ENCODE results near the gene CBLB.

Gene CBLB

GRCh38 chr3:105686278-105686897 is 182.4 kb downstream of the CBLB start:
- no peak for DNase-seq (ENCODE audit: low read depth)

DNA sequence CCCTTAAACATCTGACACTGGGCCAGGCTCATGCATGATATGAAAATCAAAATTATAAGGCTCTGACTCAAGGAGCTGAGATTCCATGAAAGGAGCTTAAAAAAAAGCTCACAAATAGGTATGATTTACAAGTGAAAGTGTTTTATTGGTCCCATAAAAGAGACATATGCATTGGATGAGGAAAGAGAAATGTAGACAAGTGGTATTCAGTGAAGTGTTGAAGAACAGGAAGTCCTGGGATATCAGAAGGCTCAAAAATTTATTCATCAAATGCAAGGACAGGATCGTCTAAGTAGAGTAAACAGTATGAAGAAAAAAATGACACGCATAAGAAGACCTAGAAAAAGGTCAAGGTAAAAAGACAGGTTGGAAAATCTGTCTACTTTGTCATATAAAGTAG is 188.9 kb downstream of the CBLB start:
- DNase-seq (ENCODE audit: low read depth), result no peak

DNA sequence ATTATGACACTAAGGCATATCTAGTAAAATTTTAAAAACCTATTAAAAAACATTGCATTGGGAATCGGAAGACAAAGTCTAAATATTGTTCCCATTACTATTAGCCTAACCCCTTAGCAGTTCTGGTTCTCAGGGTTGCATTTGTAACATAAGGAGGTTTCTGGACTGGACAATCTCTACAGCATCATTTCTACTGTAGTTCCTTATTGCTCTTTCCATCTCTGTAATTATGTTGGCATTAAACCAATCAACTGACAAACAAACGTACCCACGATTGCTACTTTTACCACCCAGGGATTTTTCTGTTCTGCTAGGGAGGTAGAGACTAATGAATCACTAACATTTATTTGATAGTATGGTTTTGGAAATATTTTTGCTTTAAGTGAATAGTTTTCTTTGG is 190.8 kb downstream of the CBLB start:
- DNase-seq (ENCODE audit: low read depth), result no peak

DNA sequence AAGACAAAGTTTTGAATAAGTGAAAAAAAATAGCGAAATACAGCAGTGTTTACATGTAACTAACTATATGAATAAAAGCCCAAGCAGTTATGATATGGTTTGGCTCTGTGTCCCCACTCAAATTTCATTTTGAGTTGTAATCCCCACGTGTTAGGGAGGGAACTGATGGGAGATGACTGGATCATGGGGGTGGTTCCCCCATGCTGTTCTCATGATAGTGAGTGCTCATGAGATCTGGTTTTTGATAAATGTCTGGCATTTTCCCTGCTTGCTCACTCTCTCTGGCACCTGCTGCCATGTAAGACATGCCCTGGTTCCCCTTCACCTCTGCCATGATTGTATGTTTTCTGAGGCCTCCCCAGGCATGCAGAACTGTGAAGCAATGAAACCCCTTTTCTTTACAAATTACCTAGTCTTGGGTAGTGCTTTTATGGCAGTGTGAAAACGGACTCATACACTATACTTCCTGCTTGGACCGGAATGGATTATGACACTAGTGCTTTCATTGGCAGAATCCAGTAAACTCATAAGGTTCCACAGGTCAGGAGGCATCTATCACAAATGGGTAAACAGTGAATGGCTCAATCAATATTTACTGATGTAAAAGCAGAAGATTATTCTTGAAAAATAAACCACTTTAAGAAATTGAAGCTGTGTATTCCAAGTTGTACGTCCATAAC is 192.1 kb downstream of the CBLB start:
- DNase-seq (ENCODE audit: low read depth), result no peak

DNA sequence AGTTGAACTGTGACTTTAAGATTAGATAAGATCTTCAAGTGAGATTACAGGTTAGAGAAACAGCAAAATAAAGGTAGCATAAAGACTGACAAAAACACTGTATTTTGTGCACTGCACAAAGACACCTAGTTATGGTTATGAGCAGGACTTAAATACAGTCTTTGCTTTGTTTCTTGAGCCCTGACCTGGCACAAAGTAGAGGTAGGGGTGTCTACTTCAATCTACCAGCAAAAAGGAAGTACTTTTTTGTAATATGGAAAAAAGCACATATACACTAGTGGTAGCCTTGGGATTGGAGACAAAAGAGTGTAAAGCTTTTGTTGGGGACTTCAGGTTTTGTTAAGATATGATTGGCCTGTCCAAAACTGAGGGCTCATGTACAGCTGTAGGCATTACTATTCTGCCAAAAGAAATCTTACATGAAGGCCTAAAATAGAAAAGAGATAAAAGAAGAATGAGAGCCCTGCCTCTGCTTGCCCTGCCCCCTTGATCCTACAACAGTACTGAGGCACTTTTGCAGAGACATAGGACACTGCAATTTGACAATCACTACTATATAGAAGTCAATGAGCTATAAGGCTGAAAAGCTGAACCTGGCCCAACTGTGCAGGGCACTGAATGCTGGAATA is 194.3 kb downstream of the CBLB start:
- DNase-seq (ENCODE audit: low read depth), result no peak

- no peak for DNase-seq (ENCODE audit: low read depth)
These were observed 195.8 kb downstream of the CBLB start for GRCh38 chr3:105672996-105673395.

- no peak for DNase-seq (ENCODE audit: low read depth)
These were observed 206.5 kb downstream of the CBLB start for GRCh38 chr3:105662306-105662705.

DNA sequence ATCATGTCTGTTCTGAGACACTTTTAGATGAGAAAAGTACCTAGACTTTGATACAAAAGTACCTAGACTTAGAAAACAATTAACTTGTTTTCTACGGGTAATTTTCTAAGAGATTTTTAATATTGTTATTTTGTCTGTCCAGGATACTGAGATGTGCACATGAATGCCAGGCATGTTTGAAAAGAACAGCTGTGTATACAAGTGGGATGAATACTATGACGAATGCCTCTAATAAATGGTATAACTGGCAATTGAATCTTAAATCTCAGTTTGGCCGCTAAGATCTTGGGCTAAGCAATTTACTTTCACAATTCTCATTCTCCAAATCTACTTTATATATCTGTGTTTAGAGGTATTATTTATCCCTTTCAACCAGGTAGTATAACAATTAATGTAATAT is 207.4 kb downstream of the CBLB start:
- DNase-seq (ENCODE audit: low read depth), result no peak

DNA sequence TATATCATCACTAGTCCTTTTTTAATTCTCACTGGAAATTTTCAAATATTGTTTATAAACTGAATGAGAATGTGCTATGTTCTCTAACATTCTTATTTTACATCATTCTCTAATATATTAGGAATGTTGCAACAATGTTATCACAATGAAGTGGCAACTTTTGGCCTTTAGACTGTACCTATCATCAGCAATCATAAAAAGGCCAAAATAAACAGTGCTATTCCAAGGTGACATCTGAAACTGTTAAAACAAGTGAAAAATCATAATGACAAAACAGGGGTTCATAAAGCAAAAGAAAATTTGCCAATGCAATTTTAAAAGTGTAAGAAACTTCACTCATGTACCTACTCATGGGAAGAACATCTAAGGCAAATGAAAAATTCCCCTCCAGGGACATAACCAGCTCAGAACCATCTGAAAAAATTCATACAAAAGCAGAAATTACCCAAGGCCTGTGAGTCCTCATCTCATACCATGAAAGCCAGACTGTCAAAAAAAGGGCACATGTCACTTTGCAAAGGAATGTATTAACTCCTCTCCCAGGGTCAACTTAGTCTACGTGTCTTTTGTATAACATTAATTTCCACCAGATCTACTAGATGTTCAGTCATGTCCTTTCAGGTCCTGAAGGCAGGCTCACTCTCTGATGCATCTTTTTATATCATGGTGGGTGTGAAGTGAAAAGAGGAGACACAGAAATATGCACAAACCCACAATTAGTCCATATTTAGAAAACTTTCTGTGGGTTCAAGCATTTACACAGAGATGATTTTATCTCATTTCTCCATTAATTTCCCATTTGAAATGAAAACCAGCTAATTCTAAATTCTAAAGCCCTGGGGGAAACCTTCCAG is 211.9 kb downstream of the CBLB start:
- no peak for DNase-seq (ENCODE audit: low read depth)

DNA sequence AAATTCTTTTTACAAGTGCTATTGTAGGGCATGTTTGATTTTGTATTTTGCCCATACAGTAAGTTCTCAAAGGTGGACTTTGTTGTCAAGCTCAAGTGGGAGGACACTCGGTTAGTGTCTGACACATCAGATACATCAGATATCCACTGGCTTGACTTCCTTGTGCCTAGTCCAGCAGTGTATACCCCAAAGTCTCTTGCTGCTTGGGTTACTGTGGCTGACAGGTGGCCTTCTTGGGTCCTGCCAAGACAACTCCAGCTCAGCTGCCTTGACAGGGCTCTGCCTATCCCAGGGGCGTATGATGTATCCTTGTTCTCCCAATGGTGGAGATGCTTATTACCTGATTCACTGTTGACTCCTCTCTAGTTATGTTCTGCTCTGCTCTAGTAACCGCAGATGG is 214.9 kb downstream of the CBLB start:
- DNase-seq (ENCODE audit: low read depth), result no peak

GRCh38 chr3:105653166-105653565 is 215.6 kb downstream of the CBLB start:
- DNase-seq (ENCODE audit: low read depth), result no peak

DNA sequence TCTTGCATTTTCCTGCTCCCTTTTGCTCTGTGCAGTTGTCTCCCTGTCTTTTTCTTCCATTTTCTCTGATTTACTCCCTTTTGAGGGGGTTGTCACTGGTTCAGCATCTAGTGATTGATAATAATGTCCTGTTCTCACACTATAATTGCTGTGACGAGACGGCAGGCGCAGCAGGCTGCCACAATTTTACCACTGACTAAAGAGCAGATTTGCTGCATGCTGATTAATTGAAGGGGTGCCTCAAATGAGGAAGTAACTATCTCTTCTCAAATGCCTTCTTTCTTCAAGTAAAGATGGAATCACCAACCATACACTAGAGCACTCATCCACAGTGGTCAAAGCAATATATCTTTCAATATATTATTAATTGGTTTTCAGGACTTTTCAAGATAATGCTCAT is 219.3 kb downstream of the CBLB start:
- DNase-seq (ENCODE audit: low read depth), result no peak

- no peak for DNase-seq (ENCODE audit: low read depth)
These were observed 221.8 kb downstream of the CBLB start for GRCh38 chr3:105647047-105647446.

DNA sequence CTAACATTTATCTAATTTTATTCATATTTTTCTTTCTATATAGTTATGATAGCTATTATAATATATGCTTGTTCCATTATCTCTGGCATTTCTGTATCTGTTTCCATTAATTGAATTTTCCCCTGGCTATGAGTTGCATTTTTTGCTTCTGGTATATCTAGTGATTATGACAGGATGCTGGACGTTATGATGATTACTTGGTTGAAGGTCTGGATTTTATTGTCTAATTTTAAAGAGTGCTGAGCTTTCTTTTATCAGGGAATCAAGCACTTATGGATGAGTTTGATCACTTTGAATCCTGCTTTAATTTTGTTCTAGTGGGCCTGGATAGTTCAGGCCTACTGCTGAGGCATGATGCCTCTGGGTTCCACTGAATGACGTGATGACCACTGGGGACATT is 229.7 kb downstream of the CBLB start:
- DNase-seq (ENCODE audit: low read depth), result no peak

GRCh38 chr3:105634708-105635107 is 234.1 kb downstream of the CBLB start:
- DNase-seq (ENCODE audit: low read depth), result no peak

DNA sequence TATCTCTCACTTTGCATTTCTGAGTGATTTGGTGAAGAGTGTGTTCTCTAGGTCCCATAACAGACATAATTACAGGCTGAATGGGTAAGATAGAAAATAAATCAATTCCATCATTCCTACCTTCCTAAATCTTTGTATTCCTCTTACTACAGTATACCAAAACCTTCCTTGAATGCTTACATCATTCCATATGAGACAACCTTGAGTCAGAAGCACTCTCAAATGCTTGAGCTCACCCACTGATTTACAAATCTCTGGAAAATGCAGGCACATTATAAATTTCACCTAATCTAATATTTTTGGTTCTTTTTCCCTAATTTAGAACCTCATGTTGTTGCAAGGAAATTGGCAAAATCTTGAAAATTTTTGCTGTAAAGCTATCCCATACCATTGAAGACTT is 239.1 kb downstream of the CBLB start:
- no peak for DNase-seq (ENCODE audit: low read depth)

DNA sequence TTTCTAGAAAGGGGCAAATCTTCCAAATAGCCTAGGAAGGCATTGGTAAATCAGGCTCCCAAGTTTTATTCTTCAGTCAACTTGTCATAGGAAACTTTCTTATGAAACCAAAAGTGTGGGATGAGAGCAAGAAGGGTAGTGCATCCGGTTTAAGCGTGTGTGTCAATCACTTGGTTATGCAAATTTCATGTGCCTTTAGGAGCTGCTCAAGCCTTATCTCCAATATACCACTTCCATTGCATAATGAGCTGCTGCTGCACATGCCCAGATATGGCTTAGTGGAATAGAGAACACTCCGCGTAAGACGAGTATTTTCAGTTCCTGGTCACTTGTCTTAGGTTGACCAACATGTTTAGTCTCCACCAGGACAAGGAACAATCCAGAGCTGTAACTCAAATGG is 242.1 kb downstream of the CBLB start:
- no peak for DNase-seq (ENCODE audit: low read depth)

DNA sequence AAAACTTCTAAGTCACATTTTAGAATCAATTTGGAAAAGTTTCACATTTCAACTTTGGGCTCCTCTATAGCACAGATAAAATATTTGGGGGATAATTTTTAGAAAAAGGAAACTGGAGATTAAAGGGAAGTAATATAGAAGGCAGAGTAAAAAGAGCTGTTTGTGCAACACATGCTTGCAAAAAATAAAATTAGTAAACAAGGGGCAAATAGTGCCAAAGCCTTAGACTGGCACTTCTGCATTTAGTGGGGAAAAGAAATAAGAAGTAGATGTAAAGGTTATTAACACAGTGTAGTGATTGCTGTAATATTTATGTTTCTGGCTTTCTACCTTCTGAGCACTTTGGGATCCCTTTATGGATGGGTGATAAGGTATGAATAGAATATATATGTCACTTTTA is 246.6 kb downstream of the CBLB start:
- DNase-seq (ENCODE audit: low read depth), result no peak

GRCh38 chr3:105620236-105620635 is 248.6 kb downstream of the CBLB start:
- no peak for DNase-seq (ENCODE audit: low read depth)

DNA sequence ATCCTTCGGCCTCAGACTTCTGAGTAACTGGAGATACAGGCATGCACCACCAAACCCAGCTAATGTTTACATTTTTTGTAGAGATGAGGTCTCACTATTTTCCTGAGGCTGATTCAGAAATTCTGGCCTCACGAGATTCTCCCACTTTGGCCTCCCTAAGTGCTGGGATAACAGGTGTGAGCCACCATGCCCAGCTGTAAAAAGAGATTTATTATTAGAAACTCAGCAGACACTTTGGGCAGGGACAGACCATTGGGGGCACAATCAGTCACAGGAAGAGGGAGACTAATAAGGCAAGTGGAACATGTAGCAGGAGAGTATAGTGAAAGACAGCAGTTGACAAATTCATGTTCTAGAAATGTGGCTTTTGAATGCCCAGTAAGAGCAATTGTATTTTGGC is 249.2 kb downstream of the CBLB start:
- DNase-seq (ENCODE audit: low read depth), result no peak

- DNase-seq (ENCODE audit: low read depth), result no peak
These were observed 250.3 kb downstream of the CBLB start for GRCh38 chr3:105618556-105618955.

DNA sequence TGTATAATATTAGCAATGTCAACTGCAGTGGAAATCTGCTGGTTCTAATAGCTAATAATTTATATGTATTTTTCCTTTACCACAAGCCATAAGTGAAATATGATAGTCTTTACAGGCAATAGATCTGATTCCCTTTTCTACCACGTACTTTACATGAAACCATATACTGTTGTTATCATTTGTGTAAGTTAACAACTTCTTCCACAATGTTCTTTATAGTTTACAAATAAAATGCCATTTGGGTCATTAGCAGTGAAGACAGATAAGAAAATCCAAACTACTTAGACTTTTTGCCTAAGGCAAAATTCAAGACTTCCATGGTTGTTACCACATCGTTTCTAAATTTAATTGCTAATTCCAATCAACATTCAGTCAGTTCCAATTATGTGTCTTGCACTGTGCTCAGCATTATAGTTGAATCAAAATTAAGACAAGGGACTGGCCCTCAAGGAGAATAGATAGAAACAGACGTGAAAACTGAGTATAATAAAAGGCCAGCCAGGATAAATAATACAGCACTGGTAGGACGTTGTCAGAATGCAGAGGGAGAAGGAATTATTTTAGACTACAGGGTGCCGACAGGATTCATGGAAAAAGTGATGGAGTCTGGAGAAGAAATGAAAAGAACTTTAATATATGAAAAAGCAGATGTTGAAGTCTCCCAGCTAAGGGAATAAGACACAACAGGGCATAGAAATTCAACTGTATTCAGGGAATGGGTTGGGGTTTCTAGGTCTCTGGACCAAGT is 252.3 kb downstream of the CBLB start:
- DNase-seq (ENCODE audit: low read depth), result no peak
